PFSK-1 (cell line): ENCODE data around the gene PPL.

ENCODE experiments used
- POLR2AphosphoS5 ChIP-seq: IDR thresholded peaks from 2 replicates; pipeline ENCODE4 v1.6.1; 2012; ENCODE audit warnings: low read depth, mild to moderate bottlenecking, control low read depth, low read length, moderate library complexity
- TAF1 ChIP-seq: IDR thresholded peaks from 2 replicates; pipeline ENCODE4 v1.6.1; 2012; ENCODE audit warnings: low read length, control low read depth, borderline replicate concordance; ENCODE audit not compliant: insufficient read depth
- TF ChIP-seq, protein P1 (sequence below), 2 experiments: IDR thresholded peaks; 2 replicates each; pipeline versions ENCODE4 v1.6.1 to v1.8.0; 2011 to 2012; ENCODE audit warnings: low read depth in 2 of 2, low read length in 2 of 2, control low read depth in 1 of 2, inconsistent platforms in 1 of 2, mild to moderate bottlenecking in 1 of 2, moderate library complexity in 1 of 2; ENCODE audit not compliant: insufficient read depth in 1 of 2

GRCh38 chr16:4948903-4949766 lies 12.2 kb upstream of the PPL start:
- no peak for TF ChIP-seq POLR2AphosphoS5
- no peak for TF ChIP-seq TAF1
- TF ChIP-seq, protein P1, sequence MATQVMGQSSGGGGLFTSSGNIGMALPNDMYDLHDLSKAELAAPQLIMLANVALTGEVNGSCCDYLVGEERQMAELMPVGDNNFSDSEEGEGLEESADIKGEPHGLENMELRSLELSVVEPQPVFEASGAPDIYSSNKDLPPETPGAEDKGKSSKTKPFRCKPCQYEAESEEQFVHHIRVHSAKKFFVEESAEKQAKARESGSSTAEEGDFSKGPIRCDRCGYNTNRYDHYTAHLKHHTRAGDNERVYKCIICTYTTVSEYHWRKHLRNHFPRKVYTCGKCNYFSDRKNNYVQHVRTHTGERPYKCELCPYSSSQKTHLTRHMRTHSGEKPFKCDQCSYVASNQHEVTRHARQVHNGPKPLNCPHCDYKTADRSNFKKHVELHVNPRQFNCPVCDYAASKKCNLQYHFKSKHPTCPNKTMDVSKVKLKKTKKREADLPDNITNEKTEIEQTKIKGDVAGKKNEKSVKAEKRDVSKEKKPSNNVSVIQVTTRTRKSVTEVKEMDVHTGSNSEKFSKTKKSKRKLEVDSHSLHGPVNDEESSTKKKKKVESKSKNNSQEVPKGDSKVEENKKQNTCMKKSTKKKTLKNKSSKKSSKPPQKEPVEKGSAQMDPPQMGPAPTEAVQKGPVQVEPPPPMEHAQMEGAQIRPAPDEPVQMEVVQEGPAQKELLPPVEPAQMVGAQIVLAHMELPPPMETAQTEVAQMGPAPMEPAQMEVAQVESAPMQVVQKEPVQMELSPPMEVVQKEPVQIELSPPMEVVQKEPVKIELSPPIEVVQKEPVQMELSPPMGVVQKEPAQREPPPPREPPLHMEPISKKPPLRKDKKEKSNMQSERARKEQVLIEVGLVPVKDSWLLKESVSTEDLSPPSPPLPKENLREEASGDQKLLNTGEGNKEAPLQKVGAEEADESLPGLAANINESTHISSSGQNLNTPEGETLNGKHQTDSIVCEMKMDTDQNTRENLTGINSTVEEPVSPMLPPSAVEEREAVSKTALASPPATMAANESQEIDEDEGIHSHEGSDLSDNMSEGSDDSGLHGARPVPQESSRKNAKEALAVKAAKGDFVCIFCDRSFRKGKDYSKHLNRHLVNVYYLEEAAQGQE (IDR thresholded peaks at IDR 0.05; ENCODE audit: insufficient read depth in 1 of 2, low read depth in 2 of 2, low read length in 2 of 2): no peak
